ENCODE measurements around the gene FGF7.

GRCh38 chr15:49430046-49430445 lies 7.0 kb downstream of the FGF7 start:
- TF ChIP-seq CTCF (IDR thresholded peaks at IDR 0.05), result no peak
- TF ChIP-seq ZFX (IDR thresholded peaks at IDR 0.05; ENCODE audit: borderline replicate concordance), result no peak

Measured in 22Rv1 (cell line).